ENCODE measurements around the gene FBXW7. TPM values are rescaled to one million over a fixed set of nuclear protein-coding genes. Genes with fewer than 3 reads are reported as not detected.

Gene FBXW7
- total and polyA plus RNA-seq, 2 of the 8 experiments (the other 6 are each of a cell fraction or from before 2014, with no cell fraction given) = 6.0 to 26.7 TPM

- no peak overlapping the region for H4K8ac ChIP-seq (ENCODE audit: extremely low read depth, insufficient read depth, low read length)
- no peaks in the 10 kb centered on the region; the same call in 1 of the 2 replicates for H3K79me1 ChIP-seq (ENCODE audit: low read depth, low read length)
- no peak overlapping the region for H3K14ac ChIP-seq (ENCODE audit: insufficient read length)
- H3K27ac ChIP-seq (ENCODE audit: low read depth, low read length) = no peak overlapping the region
- no peak overlapping the region for H3K56ac ChIP-seq (replicated peaks; ENCODE audit: insufficient read length, low read depth, low read length)
- no peak overlapping the region for H3K9ac ChIP-seq (replicated peaks in 1 of 4; ENCODE audit: extremely low read depth in 1 of 4, low read depth in 3 of 4, low read length in 3 of 4)
- H3K79me2 ChIP-seq (ENCODE audit: control insufficient read depth in 1 of 2, insufficient read depth in 2 of 2, low read length in 2 of 2) = peaks cover 0 to 58% of the 10 kb centered on the region in 2 experiments; a peak in 2 of 4 replicates
- no peak overlapping the region for H2BK15ac ChIP-seq (ENCODE audit: low read length)
- WGBS, 2 experiments (ENCODE audit: extremely low coverage in 1 of 2, insufficient coverage in 1 of 2, insufficient read length in 1 of 2, insufficient replicate concordance in 2 of 2, low coverage in 1 of 2, low lambda C conversion rate in 2 of 2, missing lambda C conversion rate in 1 of 2) = 91% methylated on average over 6 of the region's 6 CpGs; no CpG with 5 or more reads in 1 of the 2 experiments
- H2BK5ac ChIP-seq (ENCODE audit: low read depth, low read length) = no peak overlapping the region
- no peak overlapping the region for H3K4me2 ChIP-seq (ENCODE audit: insufficient read depth in 1 of 2, low read depth in 2 of 2, low read length in 2 of 2)
- H3K18ac ChIP-seq (ENCODE audit: extremely low read depth, low read length) = no peak overlapping the region
- FAIRE-seq = no peak
- H2AK5ac ChIP-seq (ENCODE audit: low read depth, low read length) = no peak overlapping the region
- H3K4me1 ChIP-seq (replicated peaks in 1 of 4; ENCODE audit: control insufficient read depth in 3 of 4, insufficient read depth in 4 of 4, low read length in 3 of 4) = no peaks in the 10 kb centered on the region
- H3K23me2 ChIP-seq (ENCODE audit: low read depth, low read length) = no peaks in the 10 kb centered on the region
- TF ChIP-seq SAP30 (IDR thresholded peaks at IDR 0.05; ENCODE audit: insufficient read depth, insufficient replicate concordance, low read length) (no peak), CEBPB (IDR thresholded peaks at IDR 0.05; ENCODE audit: low read depth, low read length) (no peak)
- no peak overlapping the region for H2AFZ ChIP-seq (ENCODE audit: low read length)
- no peak overlapping the region for H4K91ac ChIP-seq (replicated peaks; ENCODE audit: insufficient read length, low read length)
- ChIA-PET POLR2A (ENCODE audit: partially characterized antibody) (interaction anchor here (0.7 kb wide), 1 partner anchor 51 kb away, joined by 4 read pairs; no protein-coding TSS in a partner anchor), CTCF (ENCODE audit: partially characterized antibody) (interaction anchor here (0.6 to 1.5 kb wide), 3 partner anchors 13 to 1412 kb away, joined by 3 to 11 read pairs (median 3); no protein-coding TSS in a partner anchor)
- no peaks in the 10 kb centered on the region for H3K9me3 ChIP-seq (ENCODE audit: insufficient read depth in 2 of 2, low read depth in 1 of 2, low read length in 1 of 2)
- H2BK20ac ChIP-seq (ENCODE audit: low read length) = no peak overlapping the region
- DNase-seq (ENCODE audit: low read depth in 1 of 2, low spot score in 2 of 2) = no peak
- no peak overlapping the region for H2BK12ac ChIP-seq (ENCODE audit: low read depth, low read length)
- no peaks in the 10 kb centered on the region; a peak in 1 of 8 replicates for H3K36me3 ChIP-seq (ENCODE audit: control insufficient read depth in 2 of 4, insufficient read depth in 4 of 4, low read length in 3 of 4)
- no peak overlapping the region for H2BK120ac ChIP-seq (replicated peaks; ENCODE audit: low read depth, low read length)
- no peak overlapping the region for H3K4ac ChIP-seq (replicated peaks; ENCODE audit: insufficient read length, low read depth, low read length)
- peaks cover 0 to 2% of the 10 kb centered on the region in 2 experiments for H4K20me1 ChIP-seq (replicated peaks in 1 of 2; ENCODE audit: control insufficient read depth in 1 of 2, insufficient read depth in 2 of 2, low read length in 2 of 2)
- no peak overlapping the region for H3K23ac ChIP-seq (ENCODE audit: insufficient read length)
- no peaks in the 10 kb centered on the region for H3K27me3 ChIP-seq (replicated peaks in 1 of 4; ENCODE audit: control insufficient read depth in 3 of 4, extremely low read depth in 1 of 4, insufficient read depth in 3 of 4, low read length in 3 of 4)
- no peak overlapping the region for H3K4me3 ChIP-seq (ENCODE audit: extremely low read depth in 1 of 4, insufficient read depth in 2 of 4, low read depth in 3 of 4, low read length in 4 of 4)
- no peak overlapping the region for H4K5ac ChIP-seq (ENCODE audit: insufficient read length, low read depth, low read length)
Measured at GRCh38 chr4:152485726-152486276, 50.1 kb downstream of the FBXW7 start.
